ENCODE results near the gene FREM1. TPM values are rescaled to one million over a fixed set of nuclear protein-coding genes. Genes with fewer than 3 reads are reported as not detected.

Gene FREM1
- total and polyA plus RNA-seq, 2 of the 4 experiments (the other 2 are of a cell fraction), result under 0.01 TPM; not detected in 1

GRCh38 chr9:14780693-14781092 lies 129.5 kb downstream of the FREM1 start:
- no peak overlapping the region for H4K5ac ChIP-seq (ENCODE audit: low read depth, low read length)
- POLR2A ChIA-PET (ENCODE audit: unreplicated experiment), result no interaction called here
- no peak overlapping the region for H2BK20ac ChIP-seq (ENCODE audit: low read depth, low read length)
- no peak overlapping the region for H2BK120ac ChIP-seq (ENCODE audit: low read depth, low read length)
- CTCF ChIA-PET, result interaction anchor here (1.4 kb wide), 1 partner anchor 12 kb away, joined by 6 read pairs; no protein-coding TSS in a partner anchor
- no peaks in the 10 kb centered on the region for H3K36me3 ChIP-seq (ENCODE audit: control insufficient read depth, insufficient read depth, low read length)
- no peak overlapping the region for H3K56ac ChIP-seq (ENCODE audit: extremely low read depth, insufficient read depth, low read length)
- H3K79me1 ChIP-seq (ENCODE audit: low read depth in 1 of 2, low read length in 2 of 2), result no peaks in the 10 kb centered on the region
- no peak overlapping the region for H3K27ac ChIP-seq (ENCODE audit: insufficient read depth, low read length)
- no peaks in the 10 kb centered on the region for H3K9me1 ChIP-seq (ENCODE audit: insufficient read depth, low read length)
- DNase-seq, result no peak
- H4K20me1 ChIP-seq (ENCODE audit: insufficient read depth, low read length), result no peaks in the 10 kb centered on the region
- H3K9ac ChIP-seq (ENCODE audit: low read depth, low read length), result no peak overlapping the region
- in situ Hi-C loops (cut with MboI; ENCODE audit: low sequenced_read_pairs), result no loop called here
- no peak overlapping the region for H3K4ac ChIP-seq (ENCODE audit: low read depth, low read length)
- no peaks in the 10 kb centered on the region for H3K4me1 ChIP-seq (ENCODE audit: control insufficient read depth, insufficient read depth, low read length)
- ATAC-seq (ENCODE audit: low read depth), result no peak
- no TSS peak for BruUV-seq (replicated peaks)
- H2AK9ac ChIP-seq (replicated peaks; ENCODE audit: low read depth, low read length, poor library complexity), result no peak overlapping the region
- no peak overlapping the region for H3K4me3 ChIP-seq (ENCODE audit: insufficient read depth, low read depth, low read length)
- no peak overlapping the region for H3K23ac ChIP-seq (ENCODE audit: low read depth, low read length)
- no peak overlapping the region for H4K91ac ChIP-seq (ENCODE audit: insufficient read depth, low read depth, low read length)
- H3K27me3 ChIP-seq (ENCODE audit: control insufficient read depth, insufficient read depth, low read length), result no peaks in the 10 kb centered on the region
- no peak overlapping the region for H4K8ac ChIP-seq (ENCODE audit: low read depth in 2 of 2, low read length in 2 of 2)
- TF ChIP-seq USF2 (IDR thresholded peaks at IDR 0.05; ENCODE audit: low read depth, low read length), result no peak
- TF ChIP-seq SMC3 (IDR thresholded peaks at IDR 0.05; ENCODE audit: low read depth, low read length), result no peak
- TF ChIP-seq ELK1 (IDR thresholded peaks at IDR 0.05; ENCODE audit: borderline replicate concordance, low read depth, low read length), result no peak
- no peak for TF ChIP-seq MAFK (IDR thresholded peaks at IDR 0.05; ENCODE audit: low read depth, low read length)
- no peak for TF ChIP-seq POLR2A (IDR thresholded peaks at IDR 0.05; ENCODE audit: low read depth, low read length)
- no CpG with 5 or more reads among the region's 4 CpGs for WGBS, 2 experiments (ENCODE audit: extremely low coverage in 2 of 2, insufficient read length in 1 of 2)
- H3K4me2 ChIP-seq (ENCODE audit: low read depth, low read length), result no peak overlapping the region
- H2BK5ac ChIP-seq (ENCODE audit: low read depth, low read length, poor library complexity, severe bottlenecking), result no peak overlapping the region
- no peak overlapping the region for H2AFZ ChIP-seq (replicated peaks; ENCODE audit: low read length, poor library complexity)
- H2BK15ac ChIP-seq (ENCODE audit: low read depth, low read length), result no peak overlapping the region
- intact Hi-C loops (cut with micrococcal nuclease), result no loop called here
- dilution Hi-C loops (cut with HindIII; ENCODE audit: low sequenced_read_pairs, unreplicated experiment), result no loop called here
- no peak overlapping the region for H3K14ac ChIP-seq (replicated peaks; ENCODE audit: low read depth, low read length)
- no peaks in the 10 kb centered on the region for H3K9me3 ChIP-seq (ENCODE audit: control insufficient read depth, insufficient read depth, low read length)
- no peak overlapping the region for H3K18ac ChIP-seq (ENCODE audit: low read depth, low read length)
- H2AK5ac ChIP-seq (ENCODE audit: low read depth, low read length), result no peak overlapping the region

All from IMR-90 (cell line).